GM18870 (cell line): ENCODE results near the gene ABLIM2.
A peak's percentile ranks its signal among the peaks of the same experiment; 100 is the strongest.

Source experiments
- ATAC-seq: cut with Tn5 transposase; IDR thresholded peaks from one replicate; pipeline ENCODE4 v1.9.1; 2021; ENCODE audit warnings: moderate library complexity; ENCODE audit not compliant: unreplicated experiment

The ABLIM2 gene

GRCh38 chr4:8158710-8159536 lies at the start of gene ABLIM2:
TSS of gene ABLIM2 (minus strand) at chr4:8158813. CDS start at chr4:8158689, 124 bp downstream.
- peak; percentile 90 for ATAC-seq

- ATAC-seq: no peak
Measured at GRCh38 chr4:8207314-8207713, 48.7 kb upstream of the ABLIM2 start.

- no peak for ATAC-seq
Measured at GRCh38 chr4:8205749-8206611, 47.4 kb upstream of the ABLIM2 start.

GRCh38 chr4:8205241-8205707 lies 46.7 kb upstream of the ABLIM2 start:
- no peak for ATAC-seq

- no peak for ATAC-seq
Measured at GRCh38 chr4:8204576-8205227, 46.1 kb upstream of the ABLIM2 start.

GRCh38 chr4:8203817-8204216 lies 45.2 kb upstream of the ABLIM2 start:
- no peak for ATAC-seq

- no peak for ATAC-seq
Measured at GRCh38 chr4:8203052-8203401, 44.4 kb upstream of the ABLIM2 start.

- no peak for ATAC-seq
Measured at GRCh38 chr4:8202108-8203051, 43.8 kb upstream of the ABLIM2 start.

- ATAC-seq: peak; percentile 36
Measured at GRCh38 chr4:8201321-8201781, 42.7 kb upstream of the ABLIM2 start.

GRCh38 chr4:8200302-8200975 lies 41.8 kb upstream of the ABLIM2 start:
- ATAC-seq: no peak

- no peak for ATAC-seq
Measured at GRCh38 chr4:8199594-8200301, 41.1 kb upstream of the ABLIM2 start.

GRCh38 chr4:8198906-8199593 lies 40.4 kb upstream of the ABLIM2 start, which contains the start of gene SH3TC1:
TSS of gene SH3TC1 (plus strand) at chr4:8199290. CDS start at chr4:8205195, 5,905 bp downstream.
- peak; percentile 59 for ATAC-seq

GRCh38 chr4:8198206-8198905 lies 39.7 kb upstream of the ABLIM2 start:
- peak; percentile 2 for ATAC-seq

GRCh38 chr4:8197521-8197920 lies 38.9 kb upstream of the ABLIM2 start:
- ATAC-seq: no peak

- no peak for ATAC-seq
Measured at GRCh38 chr4:8195841-8196458, 37.3 kb upstream of the ABLIM2 start.

- no peak for ATAC-seq
Measured at GRCh38 chr4:8195431-8195830, 36.8 kb upstream of the ABLIM2 start.
